Kasumi-1 (cell line): Measurements from ENCODE around the gene CLEC4A.
"Not testable (repeated sequence)": the region's sequence is repeated elsewhere in the genome, so short reads cannot be mapped to it uniquely, and the experiment has no call there.

Experiments used
- DNase-seq, 2 experiments: peaks; one replicate each; lab custom pipeline; 2025; lab: John Stamatoyannopoulos, UW

Gene CLEC4A

GRCh38 chr12:8134398-8134930 lies 11.0 kb downstream of the CLEC4A start:
- not testable (repeated sequence) for DNase-seq

- DNase-seq, result not testable (repeated sequence)
These were observed 18.2 kb downstream of the CLEC4A start for GRCh38 chr12:8141647-8142046.

GRCh38 chr12:8143261-8143660 lies 19.8 kb downstream of the CLEC4A start:
- DNase-seq, result no peak

- DNase-seq, result no peak
These were observed 22.5 kb downstream of the CLEC4A start for GRCh38 chr12:8145754-8146441.

GRCh38 chr12:8146442-8146771 lies 23.0 kb downstream of the CLEC4A start:
- DNase-seq, result no peak

- DNase-seq, result no peak
These were observed 31.1 kb downstream of the CLEC4A start for GRCh38 chr12:8154526-8154925.

- no peak for DNase-seq
These were observed 33.0 kb downstream of the CLEC4A start for GRCh38 chr12:8156416-8156815.

GRCh38 chr12:8156845-8157244 lies 33.4 kb downstream of the CLEC4A start, which contains the start of gene ZNF705A:
ZNF705A (plus strand) TSS chr12:8157015; CDS start chr12:8172626, 15,611 bp downstream.
- no peak for DNase-seq

- no peak for DNase-seq
These were observed 34.2 kb downstream of the CLEC4A start for GRCh38 chr12:8157484-8158198.

- DNase-seq, result not testable (repeated sequence)
These were observed 49.5 kb downstream of the CLEC4A start for GRCh38 chr12:8172911-8173310.

GRCh38 chr12:8179989-8180585 lies 56.7 kb downstream of the CLEC4A start:
- DNase-seq, result peak; percentile 16 to 26

- DNase-seq, result not testable (repeated sequence)
These were observed 57.9 kb downstream of the CLEC4A start for GRCh38 chr12:8181271-8181670.

GRCh38 chr12:8182923-8183322 lies 59.5 kb downstream of the CLEC4A start:
- not testable (repeated sequence) for DNase-seq

- DNase-seq, result not testable (repeated sequence)
These were observed 59.9 kb downstream of the CLEC4A start for GRCh38 chr12:8183346-8183745.

GRCh38 chr12:8184206-8184605 lies 60.8 kb downstream of the CLEC4A start:
- DNase-seq, result not testable (repeated sequence)

- DNase-seq, result not testable (repeated sequence)
These were observed 64.7 kb downstream of the CLEC4A start for GRCh38 chr12:8188088-8188487.
